ENCODE measurements around the gene TTC6. TPM values are rescaled to one million over a fixed set of nuclear protein-coding genes. Genes with fewer than 3 reads are reported as not detected.

TTC6 gene
- polyA plus RNA-seq, 1 donor from 2014 or later, result not detected

DNA sequence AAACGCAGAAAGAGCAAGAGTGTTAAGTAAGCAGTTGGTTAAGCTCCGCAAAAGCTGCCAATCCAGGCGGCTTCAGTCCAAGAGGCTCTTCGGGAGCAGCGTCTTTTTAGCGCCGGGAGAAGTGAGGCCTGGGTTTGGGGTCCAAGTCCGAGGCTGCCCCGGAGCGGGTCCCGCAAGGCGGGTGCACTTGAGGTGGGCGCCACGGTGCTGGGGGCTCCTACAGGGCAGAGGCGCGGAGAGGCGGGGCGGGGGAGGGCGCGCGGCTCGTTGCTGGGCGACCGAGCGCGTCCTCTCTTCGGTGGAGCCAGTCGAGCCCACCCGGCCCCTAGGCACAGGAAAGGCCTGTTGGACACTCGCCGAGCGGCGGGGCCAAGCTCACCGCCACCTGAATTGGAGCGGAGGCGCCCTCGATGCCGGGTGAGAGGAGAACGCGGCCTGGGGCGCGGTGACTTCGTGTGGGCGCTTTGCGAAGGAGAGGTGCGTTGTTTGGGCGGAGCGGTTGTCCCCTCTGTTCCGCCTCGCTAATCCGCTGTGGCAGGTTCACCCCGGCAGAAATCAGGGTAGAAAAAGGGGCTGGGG is 15.6 kb downstream of the TTC6 start:
- no peak for TF ChIP-seq POLR2AphosphoS5 (IDR thresholded peaks at IDR 0.05)
- TF ChIP-seq TAF1 (IDR thresholded peaks at IDR 0.05; ENCODE audit: low read depth), result no peak
- no peak for TF ChIP-seq EP300 (conservative IDR thresholded peaks at IDR 0.05; ENCODE audit: poor library complexity, severe bottlenecking)
- no peak for TF ChIP-seq MXI1 (conservative IDR thresholded peaks at IDR 0.05; ENCODE audit: poor library complexity, severe bottlenecking)
- TF ChIP-seq EZH2 (IDR thresholded peaks at IDR 0.05; ENCODE audit: borderline replicate concordance, insufficient read depth, low read length, poor library complexity, severe bottlenecking), result no peak
- TF ChIP-seq, protein P1, sequence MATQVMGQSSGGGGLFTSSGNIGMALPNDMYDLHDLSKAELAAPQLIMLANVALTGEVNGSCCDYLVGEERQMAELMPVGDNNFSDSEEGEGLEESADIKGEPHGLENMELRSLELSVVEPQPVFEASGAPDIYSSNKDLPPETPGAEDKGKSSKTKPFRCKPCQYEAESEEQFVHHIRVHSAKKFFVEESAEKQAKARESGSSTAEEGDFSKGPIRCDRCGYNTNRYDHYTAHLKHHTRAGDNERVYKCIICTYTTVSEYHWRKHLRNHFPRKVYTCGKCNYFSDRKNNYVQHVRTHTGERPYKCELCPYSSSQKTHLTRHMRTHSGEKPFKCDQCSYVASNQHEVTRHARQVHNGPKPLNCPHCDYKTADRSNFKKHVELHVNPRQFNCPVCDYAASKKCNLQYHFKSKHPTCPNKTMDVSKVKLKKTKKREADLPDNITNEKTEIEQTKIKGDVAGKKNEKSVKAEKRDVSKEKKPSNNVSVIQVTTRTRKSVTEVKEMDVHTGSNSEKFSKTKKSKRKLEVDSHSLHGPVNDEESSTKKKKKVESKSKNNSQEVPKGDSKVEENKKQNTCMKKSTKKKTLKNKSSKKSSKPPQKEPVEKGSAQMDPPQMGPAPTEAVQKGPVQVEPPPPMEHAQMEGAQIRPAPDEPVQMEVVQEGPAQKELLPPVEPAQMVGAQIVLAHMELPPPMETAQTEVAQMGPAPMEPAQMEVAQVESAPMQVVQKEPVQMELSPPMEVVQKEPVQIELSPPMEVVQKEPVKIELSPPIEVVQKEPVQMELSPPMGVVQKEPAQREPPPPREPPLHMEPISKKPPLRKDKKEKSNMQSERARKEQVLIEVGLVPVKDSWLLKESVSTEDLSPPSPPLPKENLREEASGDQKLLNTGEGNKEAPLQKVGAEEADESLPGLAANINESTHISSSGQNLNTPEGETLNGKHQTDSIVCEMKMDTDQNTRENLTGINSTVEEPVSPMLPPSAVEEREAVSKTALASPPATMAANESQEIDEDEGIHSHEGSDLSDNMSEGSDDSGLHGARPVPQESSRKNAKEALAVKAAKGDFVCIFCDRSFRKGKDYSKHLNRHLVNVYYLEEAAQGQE (IDR thresholded peaks at IDR 0.05; ENCODE audit: borderline replicate concordance), result no peak
- TF ChIP-seq SMC3 (conservative IDR thresholded peaks at IDR 0.05; ENCODE audit: poor library complexity), result no peak
- TF ChIP-seq, protein P2, sequence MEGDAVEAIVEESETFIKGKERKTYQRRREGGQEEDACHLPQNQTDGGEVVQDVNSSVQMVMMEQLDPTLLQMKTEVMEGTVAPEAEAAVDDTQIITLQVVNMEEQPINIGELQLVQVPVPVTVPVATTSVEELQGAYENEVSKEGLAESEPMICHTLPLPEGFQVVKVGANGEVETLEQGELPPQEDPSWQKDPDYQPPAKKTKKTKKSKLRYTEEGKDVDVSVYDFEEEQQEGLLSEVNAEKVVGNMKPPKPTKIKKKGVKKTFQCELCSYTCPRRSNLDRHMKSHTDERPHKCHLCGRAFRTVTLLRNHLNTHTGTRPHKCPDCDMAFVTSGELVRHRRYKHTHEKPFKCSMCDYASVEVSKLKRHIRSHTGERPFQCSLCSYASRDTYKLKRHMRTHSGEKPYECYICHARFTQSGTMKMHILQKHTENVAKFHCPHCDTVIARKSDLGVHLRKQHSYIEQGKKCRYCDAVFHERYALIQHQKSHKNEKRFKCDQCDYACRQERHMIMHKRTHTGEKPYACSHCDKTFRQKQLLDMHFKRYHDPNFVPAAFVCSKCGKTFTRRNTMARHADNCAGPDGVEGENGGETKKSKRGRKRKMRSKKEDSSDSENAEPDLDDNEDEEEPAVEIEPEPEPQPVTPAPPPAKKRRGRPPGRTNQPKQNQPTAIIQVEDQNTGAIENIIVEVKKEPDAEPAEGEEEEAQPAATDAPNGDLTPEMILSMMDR (IDR thresholded peaks at IDR 0.05; ENCODE audit: poor library complexity, severe bottlenecking), result no peak
- no peak for TF ChIP-seq RAD21 (conservative IDR thresholded peaks at IDR 0.05)
- no peak overlapping the region for H3K9ac ChIP-seq (ENCODE audit: low read length)
- H3K4me3 ChIP-seq (ENCODE audit: low read length), result no peak overlapping the region
- H3K9me3 ChIP-seq (ENCODE audit: low read length), result peaks cover 4% of the 10 kb centered on the region
- no peaks in the 10 kb centered on the region for H3K79me2 ChIP-seq (replicated peaks; ENCODE audit: insufficient read depth, low read length)
- no peak overlapping the region for H3K4me2 ChIP-seq (ENCODE audit: low read length)
- H4K20me1 ChIP-seq (ENCODE audit: insufficient read depth), result no peaks in the 10 kb centered on the region
- no peaks in the 10 kb centered on the region for H3K27me3 ChIP-seq (ENCODE audit: insufficient read depth, low read depth, low read length)
- no peaks in the 10 kb centered on the region for H3K9me2 ChIP-seq (ENCODE audit: insufficient read depth, low read length)
- no peak overlapping the region for H2AFZ ChIP-seq (ENCODE audit: low read depth, low read length)
- no peaks in the 10 kb centered on the region for H3K36me3 ChIP-seq (ENCODE audit: insufficient read depth, low read length)
- H3F3A ChIP-seq (ENCODE audit: insufficient read depth, low read length, poor library complexity, severe bottlenecking), result no peaks in the 10 kb centered on the region
- no peak overlapping the region for H3K27ac ChIP-seq (ENCODE audit: low read length)

DNA sequence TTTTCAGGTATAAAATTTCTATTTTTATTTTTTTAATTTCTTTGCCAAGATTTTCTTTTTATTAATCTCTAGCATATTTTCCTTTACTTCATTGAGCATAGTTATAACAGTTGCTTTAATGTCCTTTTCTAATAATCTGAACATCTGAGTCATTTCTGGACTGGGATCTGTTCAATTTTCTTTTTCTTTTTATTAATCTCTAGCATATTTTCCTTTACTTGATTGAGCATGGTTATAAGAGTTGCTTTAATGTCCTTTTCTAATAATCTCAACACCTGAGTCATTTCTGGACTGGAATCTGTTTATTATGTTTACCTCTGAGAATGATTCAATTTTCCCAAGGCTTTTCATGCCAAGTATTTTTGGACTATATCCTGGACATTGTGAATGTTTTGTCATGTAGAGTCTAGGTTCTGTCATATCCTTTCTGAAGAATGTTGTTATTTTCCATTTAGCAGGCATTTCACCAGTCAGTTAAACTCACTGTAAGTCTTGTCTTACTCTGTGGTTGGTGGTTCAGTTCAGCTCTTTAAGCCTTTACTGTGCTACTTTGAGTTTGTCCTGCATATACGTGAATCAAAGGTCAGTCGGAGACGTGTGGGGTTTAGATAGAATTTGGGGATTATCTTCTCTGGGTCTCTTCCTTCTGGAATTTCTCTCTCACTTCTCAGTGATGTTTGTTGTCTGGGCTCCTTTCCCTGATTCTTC is 20.3 kb downstream of the TTC6 start:
- H3K9ac ChIP-seq (ENCODE audit: low read length), result no peak overlapping the region
- TF ChIP-seq MXI1 (conservative IDR thresholded peaks at IDR 0.05; ENCODE audit: poor library complexity, severe bottlenecking) (no peak), TAF1 (IDR thresholded peaks at IDR 0.05; ENCODE audit: low read depth) (no peak), RAD21 (conservative IDR thresholded peaks at IDR 0.05) (no peak), EZH2 (IDR thresholded peaks at IDR 0.05; ENCODE audit: borderline replicate concordance, insufficient read depth, low read length, poor library complexity, severe bottlenecking) (no peak), POLR2AphosphoS5 (IDR thresholded peaks at IDR 0.05) (no peak), EP300 (conservative IDR thresholded peaks at IDR 0.05; ENCODE audit: poor library complexity, severe bottlenecking) (no peak), SMC3 (conservative IDR thresholded peaks at IDR 0.05; ENCODE audit: poor library complexity) (no peak)
- TF ChIP-seq, protein P2 (IDR thresholded peaks at IDR 0.05; ENCODE audit: poor library complexity, severe bottlenecking), result no peak
- TF ChIP-seq, protein P1 (IDR thresholded peaks at IDR 0.05; ENCODE audit: borderline replicate concordance), result no peak

More for the DNA sequence above, 20.3 kb downstream of the TTC6 start:
- Histone ChIP-seq H3K79me2 (replicated peaks; ENCODE audit: insufficient read depth, low read length) (no peaks in the 10 kb centered on the region), H3K27me3 (ENCODE audit: insufficient read depth, low read depth, low read length) (no peaks in the 10 kb centered on the region), H3K4me2 (ENCODE audit: low read length) (no peak overlapping the region), H2AFZ (ENCODE audit: low read depth, low read length) (no peak overlapping the region), H3K36me3 (ENCODE audit: insufficient read depth, low read length) (no peaks in the 10 kb centered on the region), H3K9me2 (ENCODE audit: insufficient read depth, low read length) (no peaks in the 10 kb centered on the region), H3K27ac (ENCODE audit: low read length) (no peak overlapping the region), H3K9me3 (ENCODE audit: low read length) (peaks cover 4% of the 10 kb centered on the region), H4K20me1 (ENCODE audit: insufficient read depth) (no peaks in the 10 kb centered on the region), H3F3A (ENCODE audit: insufficient read depth, low read length, poor library complexity, severe bottlenecking) (no peaks in the 10 kb centered on the region), H3K4me3 (ENCODE audit: low read length) (no peak overlapping the region)

All from neural cell (in vitro differentiated cells).